ENCODE data around the gene TMTC3. TPM values are rescaled to one million over a fixed set of nuclear protein-coding genes. Genes with fewer than 3 reads are reported as not detected.

Gene TMTC3
- total RNA-seq, result 39.6 and 71.7 TPM in 2 replicates

DNA sequence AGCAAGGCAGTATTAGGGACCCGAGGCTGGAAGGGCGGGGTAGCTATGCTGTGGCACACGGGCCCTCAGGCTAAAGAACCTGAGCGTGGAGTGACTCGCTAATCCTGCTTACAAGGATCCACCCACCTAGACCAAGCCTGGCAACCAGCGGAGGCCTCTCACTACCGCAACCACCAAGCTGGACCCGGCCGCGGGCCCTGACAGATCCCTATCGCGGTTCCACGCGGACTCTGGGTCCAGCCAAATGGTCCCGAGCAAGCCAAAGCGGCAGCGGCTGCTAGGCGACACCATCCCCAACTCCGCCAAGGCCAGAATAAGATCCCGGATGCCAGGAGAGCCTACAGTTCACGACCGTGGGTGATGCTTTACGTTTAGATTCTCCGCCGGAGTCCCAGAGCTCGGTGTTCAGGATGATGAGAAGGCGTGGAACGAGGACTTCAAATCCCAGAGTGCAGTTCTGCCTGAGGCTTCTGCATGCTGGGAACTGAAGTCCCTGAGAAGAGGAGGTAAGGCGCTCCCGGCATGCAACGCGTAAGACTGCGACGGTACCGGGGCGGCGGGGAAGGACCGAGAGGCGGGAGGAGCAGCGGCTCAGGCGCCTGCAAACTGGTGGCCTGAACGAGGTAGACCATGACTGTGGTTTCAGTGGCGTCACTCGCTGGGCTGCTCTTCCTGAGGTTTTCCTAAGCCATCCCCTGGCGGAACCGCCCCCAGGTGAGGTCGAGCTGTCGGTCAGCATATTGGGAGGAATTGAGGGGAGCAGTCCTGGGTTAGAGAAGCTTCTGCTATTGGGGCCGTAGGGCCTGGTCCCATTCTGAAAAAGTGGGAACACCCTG is at the start of gene TMTC3, which contains the start of gene CEP290:
TMTC3 (plus strand) TSS at position 534 of the 836 bp plus-strand sequence. CDS start 6,009 bp downstream, outside the sequence.
CEP290 (minus strand) TSS at position 315 of the 836 bp plus-strand sequence. CDS start 781 bp downstream, outside the sequence.
- peak within 1 kb of the TSS; percentile 91 for H3K4me3 ChIP-seq (ENCODE audit: low read depth, low read length)
- TF ChIP-seq, protein P1, sequence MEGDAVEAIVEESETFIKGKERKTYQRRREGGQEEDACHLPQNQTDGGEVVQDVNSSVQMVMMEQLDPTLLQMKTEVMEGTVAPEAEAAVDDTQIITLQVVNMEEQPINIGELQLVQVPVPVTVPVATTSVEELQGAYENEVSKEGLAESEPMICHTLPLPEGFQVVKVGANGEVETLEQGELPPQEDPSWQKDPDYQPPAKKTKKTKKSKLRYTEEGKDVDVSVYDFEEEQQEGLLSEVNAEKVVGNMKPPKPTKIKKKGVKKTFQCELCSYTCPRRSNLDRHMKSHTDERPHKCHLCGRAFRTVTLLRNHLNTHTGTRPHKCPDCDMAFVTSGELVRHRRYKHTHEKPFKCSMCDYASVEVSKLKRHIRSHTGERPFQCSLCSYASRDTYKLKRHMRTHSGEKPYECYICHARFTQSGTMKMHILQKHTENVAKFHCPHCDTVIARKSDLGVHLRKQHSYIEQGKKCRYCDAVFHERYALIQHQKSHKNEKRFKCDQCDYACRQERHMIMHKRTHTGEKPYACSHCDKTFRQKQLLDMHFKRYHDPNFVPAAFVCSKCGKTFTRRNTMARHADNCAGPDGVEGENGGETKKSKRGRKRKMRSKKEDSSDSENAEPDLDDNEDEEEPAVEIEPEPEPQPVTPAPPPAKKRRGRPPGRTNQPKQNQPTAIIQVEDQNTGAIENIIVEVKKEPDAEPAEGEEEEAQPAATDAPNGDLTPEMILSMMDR (IDR thresholded peaks at IDR 0.05; ENCODE audit: insufficient read depth, low read depth, low read length), result no peak
- DNase-seq (ENCODE audit: low read depth), result peak; percentile 99

GRCh38 chr12:88092771-88093170 is 49.3 kb upstream of the TMTC3 start:
- H3K4me3 ChIP-seq (ENCODE audit: low read depth, low read length), result no peak overlapping the region
- TF ChIP-seq, protein P1 (IDR thresholded peaks at IDR 0.05; ENCODE audit: insufficient read depth, low read depth, low read length), result no peak
- no peak for DNase-seq (ENCODE audit: low read depth)

DNA sequence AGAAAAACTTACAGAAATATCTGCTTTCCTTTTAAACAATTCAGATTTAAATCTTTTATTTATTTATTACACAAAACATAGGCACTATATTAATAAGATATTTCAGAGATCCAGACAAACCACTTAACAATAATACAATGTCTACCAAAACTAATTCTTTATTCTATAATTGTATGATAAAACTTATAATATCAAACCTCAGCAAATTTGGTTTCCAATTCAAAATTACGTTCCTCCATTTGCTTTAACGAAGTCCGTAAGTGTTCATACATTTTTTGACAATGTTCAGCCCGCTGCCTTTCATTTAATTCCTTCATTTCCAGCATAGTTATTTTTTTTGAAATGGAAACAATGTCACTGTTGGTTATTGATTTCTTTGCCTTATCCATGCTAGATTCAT is 48.5 kb upstream of the TMTC3 start:
- TF ChIP-seq, protein P1 (IDR thresholded peaks at IDR 0.05; ENCODE audit: insufficient read depth, low read depth, low read length), result no peak
- H3K4me3 ChIP-seq (ENCODE audit: low read depth, low read length), result no peak overlapping the region
- no peak for DNase-seq (ENCODE audit: low read depth)

DNA sequence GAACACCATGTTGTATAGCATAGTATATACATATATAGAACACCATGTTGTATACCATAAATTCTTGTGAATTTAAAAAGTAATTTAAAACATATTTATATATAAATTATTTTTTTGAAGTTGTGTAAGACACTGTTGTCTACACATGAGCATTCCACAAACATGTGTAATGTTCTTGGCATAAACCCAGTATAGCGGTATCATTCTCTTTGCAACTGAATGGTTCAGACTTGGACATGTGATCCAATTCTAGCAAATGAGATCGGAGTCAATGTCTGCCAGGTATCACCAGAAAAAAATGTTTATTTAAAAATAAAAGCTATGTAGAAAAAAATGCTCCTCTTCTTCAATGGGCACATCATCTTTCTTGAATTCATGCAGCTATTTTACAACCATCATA is 34.1 kb upstream of the TMTC3 start:
- DNase-seq (ENCODE audit: low read depth), result peak; percentile 13
- TF ChIP-seq, protein P1 (IDR thresholded peaks at IDR 0.05; ENCODE audit: insufficient read depth, low read depth, low read length), result no peak
- no peak overlapping the region for H3K4me3 ChIP-seq (ENCODE audit: low read depth, low read length)

DNA sequence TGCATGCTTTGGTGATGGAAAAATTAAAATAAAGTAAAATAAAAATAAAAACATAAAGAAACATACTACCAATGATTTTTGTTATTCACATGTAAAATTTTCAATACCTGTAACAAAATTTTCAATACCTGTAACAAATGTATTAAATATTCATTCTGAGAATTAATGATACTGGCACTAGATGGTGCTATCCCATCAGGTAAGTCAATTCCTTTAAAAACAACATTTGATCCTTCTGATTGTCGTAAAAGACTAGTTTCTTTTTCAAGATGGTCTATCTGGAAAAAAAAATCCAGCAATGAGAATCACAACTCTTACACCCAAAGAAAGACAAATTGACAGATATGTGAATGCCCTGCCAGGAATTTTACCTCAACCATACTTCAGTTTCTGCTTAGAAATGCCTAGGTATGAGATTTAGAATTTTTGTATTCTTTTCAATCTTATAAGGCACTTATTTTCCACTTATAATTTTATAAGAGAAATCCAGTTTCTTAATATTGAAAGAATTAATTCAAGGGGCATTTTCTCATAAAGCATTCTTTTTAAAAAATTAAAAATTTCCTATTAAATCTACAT is 30.9 kb upstream of the TMTC3 start:
- TF ChIP-seq, protein P1 (IDR thresholded peaks at IDR 0.05; ENCODE audit: insufficient read depth, low read depth, low read length), result peak; percentile 39
- peak overlapping the region; percentile 7 for H3K4me3 ChIP-seq (ENCODE audit: low read depth, low read length)
- DNase-seq (ENCODE audit: low read depth), result peak; percentile 60

DNA sequence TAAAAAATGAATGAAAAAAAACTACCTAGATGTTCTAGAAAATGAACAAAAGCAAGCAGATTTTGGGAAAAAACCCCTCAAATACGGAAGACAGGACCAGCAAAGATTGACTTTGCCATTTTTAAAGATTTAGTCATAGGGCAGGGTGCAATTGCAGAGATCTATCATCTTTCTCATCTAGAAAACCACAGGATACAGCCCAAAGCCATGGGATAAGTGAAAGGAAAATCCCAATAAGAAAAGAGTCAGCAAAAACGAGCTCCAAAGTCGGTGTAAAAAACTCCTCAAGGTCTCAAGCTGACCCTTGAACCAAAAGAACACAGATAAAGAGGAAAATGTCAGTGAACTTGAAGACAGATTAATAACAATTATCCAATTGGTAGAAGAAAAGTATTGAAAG is 28.2 kb upstream of the TMTC3 start:
- TF ChIP-seq, protein P1 (IDR thresholded peaks at IDR 0.05; ENCODE audit: insufficient read depth, low read depth, low read length), result no peak
- no peak overlapping the region for H3K4me3 ChIP-seq (ENCODE audit: low read depth, low read length)
- DNase-seq (ENCODE audit: low read depth), result peak; percentile 40

All from fibroblast of villous mesenchyme (primary cell).